GM12892 (cell line): Measurements from ENCODE around the gene TRPC4AP.

Experiments used
- DNase-seq: peaks from one replicate; pipeline ENCODE4 v3.0.0; 2011; ENCODE audit not compliant: insufficient read length
- FAIRE-seq: peaks from 2 replicates; lab custom pipeline; 2011; peaks lifted over from hg19 to GRCh38; lab: Jason Lieb, UNC
- POLR2A ChIP-seq: IDR thresholded peaks from 2 replicates; pipeline ENCODE4 v1.6.1; 2011; ENCODE audit warnings: low read depth, low read length, control low read depth
- POLR2AphosphoS5 ChIP-seq: IDR thresholded peaks from 2 replicates; pipeline ENCODE4 v1.6.1; 2011; ENCODE audit warnings: low read depth, low read length, control low read depth
- TAF1 ChIP-seq: IDR thresholded peaks from 2 replicates; pipeline ENCODE4 v1.6.1; 2011; ENCODE audit warnings: low read depth, mild to moderate bottlenecking, control low read depth, low read length, borderline replicate concordance

The TRPC4AP gene

GRCh38 chr20:35009665-35010328 is 82.8 kb downstream of the TRPC4AP start:
- FAIRE-seq (no peak), DNase-seq (no peak)
- TF ChIP-seq POLR2A (no peak), TAF1 (no peak)

GRCh38 chr20:35008411-35009342 is 83.9 kb downstream of the TRPC4AP start:
- FAIRE-seq, result no peak

DNA sequence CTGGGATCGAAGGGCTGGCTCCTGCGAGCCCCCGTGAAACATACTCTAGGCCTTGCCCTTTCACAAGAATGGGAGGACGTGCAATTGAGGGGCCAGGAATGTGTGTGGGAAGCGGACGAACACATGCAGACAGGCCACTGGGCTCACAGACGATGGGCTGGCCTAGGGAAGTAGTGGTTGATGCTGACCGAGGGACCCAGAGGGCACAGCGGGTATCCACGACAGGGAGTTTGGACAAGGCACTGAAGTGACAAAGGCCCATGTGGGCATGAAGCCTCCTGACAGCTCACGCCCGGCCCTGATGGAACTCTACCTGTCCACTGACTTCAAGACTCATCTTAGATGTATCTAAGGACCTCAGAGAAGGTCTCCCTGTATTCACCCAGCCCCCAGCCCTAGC is 84.7 kb downstream of the TRPC4AP start:
- FAIRE-seq, result no peak
- no peak for DNase-seq
- no peak for TF ChIP-seq POLR2A
- TF ChIP-seq POLR2AphosphoS5, result no peak
- TF ChIP-seq TAF1, result no peak

More at GRCh38 chr20:35008411-35009342, 83.9 kb downstream of the TRPC4AP start:
- no peak for DNase-seq
- TF ChIP-seq TAF1 (no peak), POLR2AphosphoS5 (no peak), POLR2A (no peak)

GRCh38 chr20:35007413-35007812 is 85.2 kb downstream of the TRPC4AP start:
- DNase-seq, result no peak
- FAIRE-seq, result no peak
- TF ChIP-seq POLR2A, result no peak

DNA sequence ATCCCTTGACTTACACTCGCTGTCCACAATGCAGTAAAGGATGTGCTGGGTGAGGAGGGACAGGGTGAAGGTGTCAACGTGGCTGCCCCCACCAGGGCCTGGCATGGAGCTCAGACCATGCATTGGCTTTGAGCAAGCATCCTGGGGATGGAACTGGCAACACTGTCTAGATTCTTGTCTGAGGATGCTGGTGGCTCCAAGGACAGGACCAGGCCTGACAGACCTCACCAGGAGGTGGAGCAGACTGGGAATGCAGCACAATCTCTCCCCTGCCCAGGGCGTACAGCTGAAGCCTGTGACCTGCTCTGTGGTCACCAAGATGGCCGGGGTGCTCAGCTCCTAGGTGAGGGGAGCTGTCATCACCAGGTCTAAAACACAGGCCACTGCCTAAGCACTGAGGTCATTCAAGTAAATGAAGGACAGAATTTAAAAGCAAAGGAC is 86.1 kb downstream of the TRPC4AP start:
- DNase-seq (peak; percentile 17), FAIRE-seq (no peak)
- TF ChIP-seq POLR2A, result no peak
- TF ChIP-seq POLR2AphosphoS5, result no peak
- no peak for TF ChIP-seq TAF1

DNA sequence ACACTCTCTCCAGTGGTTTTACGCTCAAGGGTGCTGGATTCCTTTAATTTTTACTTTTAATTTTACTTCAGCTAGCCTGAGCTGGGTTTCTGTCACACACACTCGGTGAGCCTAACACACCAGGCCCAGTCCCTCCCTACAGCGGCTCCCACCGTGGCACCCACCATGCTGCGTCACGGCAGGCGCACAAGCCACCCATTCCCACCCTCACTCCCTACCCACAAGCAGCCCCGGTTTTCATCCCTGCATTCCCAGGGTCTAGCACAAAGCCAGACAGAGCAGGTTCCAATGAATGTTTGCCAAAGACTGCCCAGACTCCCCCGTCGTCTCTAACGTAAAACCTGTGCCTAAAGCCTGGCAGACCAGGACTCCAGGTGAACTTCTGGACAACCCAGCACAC is 86.6 kb downstream of the TRPC4AP start:
- TF ChIP-seq POLR2AphosphoS5 (no peak), POLR2A (no peak), TAF1 (no peak)
- DNase-seq (no peak), FAIRE-seq (no peak)

DNA sequence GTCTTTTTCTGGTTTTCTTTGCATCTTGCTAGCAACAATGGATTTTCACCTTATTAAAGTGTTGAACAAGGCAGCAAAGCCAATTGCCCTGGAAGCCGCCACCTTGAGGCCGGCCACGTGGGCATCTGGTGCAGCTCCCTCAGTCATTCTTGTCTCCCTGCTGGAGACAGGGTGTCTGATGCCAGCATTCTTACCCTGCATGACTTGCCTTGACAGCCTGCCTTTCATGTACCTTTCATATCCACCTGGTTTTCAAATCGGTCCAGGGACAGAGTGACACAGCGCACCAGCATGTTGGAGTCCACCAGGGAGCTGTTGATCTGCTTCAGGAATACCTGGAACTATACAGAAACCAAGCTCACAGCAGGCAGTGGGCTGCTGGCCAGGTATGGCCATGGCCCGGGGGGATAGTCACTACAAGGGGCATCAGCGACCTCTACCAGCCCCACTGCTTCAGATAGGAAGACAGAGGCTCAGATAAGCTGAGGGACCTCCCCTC is 87.1 kb downstream of the TRPC4AP start:
- TF ChIP-seq POLR2AphosphoS5, result no peak
- TF ChIP-seq TAF1, result no peak
- TF ChIP-seq POLR2A, result no peak
- FAIRE-seq, result no peak
- no peak for DNase-seq

DNA sequence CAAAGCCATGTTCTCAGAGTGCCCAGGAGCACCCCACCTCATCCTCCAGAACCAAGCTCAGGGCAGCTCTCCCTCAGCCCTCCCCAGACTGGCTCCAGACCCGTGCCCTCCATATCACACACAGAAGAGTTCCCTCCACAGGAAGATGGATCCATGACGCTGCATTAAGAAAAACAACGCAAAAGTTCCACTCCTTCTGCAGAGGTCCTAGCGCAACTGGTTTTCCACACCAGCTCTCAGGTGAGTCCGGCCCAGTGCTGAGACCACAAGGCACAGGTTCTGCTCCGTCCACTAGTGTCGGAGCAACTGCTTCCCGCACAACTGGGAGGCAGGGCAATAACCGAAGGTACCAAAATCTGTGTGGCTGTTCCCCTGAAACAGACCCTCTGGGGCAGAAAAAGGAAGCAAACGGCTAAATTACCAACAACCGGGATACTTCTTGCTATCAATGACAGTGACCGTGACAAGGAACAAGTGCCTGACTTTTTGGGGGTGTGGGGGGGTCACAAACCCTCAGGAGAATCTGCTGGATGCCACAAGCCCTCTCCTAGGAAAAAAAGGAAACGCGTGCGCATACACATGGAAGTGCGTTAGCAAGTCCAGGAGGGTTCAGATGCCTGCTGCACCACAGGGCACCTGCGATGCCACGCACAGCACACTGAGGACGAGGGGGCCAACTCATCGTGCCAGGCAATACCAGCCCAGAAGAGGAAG is 87.7 kb downstream of the TRPC4AP start:
- DNase-seq (no peak), FAIRE-seq (no peak)
- TF ChIP-seq TAF1 (no peak), POLR2AphosphoS5 (no peak), POLR2A (no peak)

DNA sequence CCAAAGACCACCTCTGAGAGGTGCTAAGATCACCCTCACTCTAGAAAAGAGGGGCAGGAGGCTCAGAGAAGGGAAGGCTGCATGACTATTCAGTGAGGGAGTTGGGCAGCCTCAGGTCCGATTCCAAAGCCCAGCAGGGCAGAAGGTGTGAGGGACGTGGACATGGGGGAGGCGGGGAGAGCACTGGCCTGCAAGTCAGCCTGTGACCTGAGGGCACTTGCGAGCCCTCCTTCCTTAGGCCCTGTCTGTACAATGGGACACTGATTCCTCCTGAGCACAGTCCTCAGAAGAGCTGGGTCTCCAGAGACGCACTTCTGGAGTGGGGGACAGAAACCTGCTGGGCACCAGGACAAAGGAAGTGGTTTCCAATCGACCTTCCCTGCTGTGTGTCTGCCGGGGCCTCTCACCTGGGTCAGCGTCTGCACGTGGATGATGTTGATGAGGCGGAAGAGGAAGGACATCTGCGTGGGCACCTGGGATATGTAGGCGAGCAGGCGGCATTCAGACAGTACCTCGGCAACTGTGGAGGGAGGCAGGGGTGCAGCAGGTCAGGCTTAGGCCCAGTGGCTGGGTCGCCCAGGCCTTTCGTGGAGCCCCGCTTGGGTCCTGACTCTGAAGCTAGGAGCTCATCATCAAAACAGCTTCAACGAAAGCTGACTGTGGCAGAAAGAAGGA is 88.4 kb downstream of the TRPC4AP start:
- TF ChIP-seq TAF1 (no peak), POLR2A (no peak), POLR2AphosphoS5 (no peak)
- no peak for FAIRE-seq
- DNase-seq, result no peak

GRCh38 chr20:35003211-35004031 is 89.2 kb downstream of the TRPC4AP start:
- peak; percentile 3 for DNase-seq
- no peak for FAIRE-seq
- TF ChIP-seq POLR2AphosphoS5 (no peak), POLR2A (no peak), TAF1 (no peak)
